OCI-LY3 (cell line): Measurements from ENCODE around the gene GRIK4.

Experiments
- H2AFZ ChIP-seq: fragments of 200-600, 300-600 bp; shearing (Covaris generic); 2 replicates; pipeline ENCODE4 v1.6.0; 2014; ENCODE audit warnings: antibody characterized with exemption, low read depth, low read length
- H3K27ac ChIP-seq: fragments of 200-600, 300-600 bp; sonication (generic); 2 replicates; pipeline ENCODE4 v1.5.1; 2014; ENCODE audit warnings: mild to moderate bottlenecking, low read length, moderate library complexity, mixed read lengths
- H3K27me3 ChIP-seq: fragments of 200-600, 300-600 bp; sonication (generic); 2 replicates; pipeline ENCODE4 v1.6.1; 2014; ENCODE audit warnings: low read depth, low read length, mixed read lengths
- H3K36me3 ChIP-seq: fragments of 200-600, 300-600 bp; sonication (generic); replicated peaks from 2 replicates; pipeline ENCODE3; 2014; ENCODE audit warnings: low read depth, low read length, mixed read lengths
- H3K4me1 ChIP-seq: fragments of 300-600, 200-600 bp; sonication (generic); 2 replicates; pipeline ENCODE4 v1.6.1; 2014; ENCODE audit warnings: low read length, mixed read lengths
- H3K4me2 ChIP-seq: fragments of 200-600, 300-600 bp; sonication (generic); 2 replicates; pipeline ENCODE4 v1.6.1; 2014; ENCODE audit warnings: low read length, mixed read lengths
- H3K4me3 ChIP-seq: fragments of 300-600, 200-600 bp; sonication (generic); 2 replicates; pipeline ENCODE4 v1.5.1; 2014; ENCODE audit warnings: antibody characterized with exemption, mild to moderate bottlenecking, low read length, moderate library complexity
- H3K79me2 ChIP-seq: fragments of 300-600, 200-600 bp; shearing (Covaris generic); 2 replicates; pipeline ENCODE4 v1.6.1; 2014; ENCODE audit warnings: mild to moderate bottlenecking, low read length, mixed read lengths
- H3K9ac ChIP-seq: fragments of 300-600, 200-600 bp; shearing (Covaris generic); 2 replicates; pipeline ENCODE4 v1.6.0; 2014; ENCODE audit warnings: mild to moderate bottlenecking, low read length, moderate library complexity
- H3K9me3 ChIP-seq: fragments of 200-600, 300-600 bp; shearing (Covaris generic); 2 replicates; pipeline ENCODE4 v1.6.1; 2014; ENCODE audit warnings: low read length, mixed read lengths; ENCODE audit not compliant: insufficient read depth
- H4K20me1 ChIP-seq: fragments of 200-600, 300-600 bp; sonication (generic); 2 replicates; pipeline ENCODE4 v1.6.1; 2016; ENCODE audit warnings: low read length, mixed read lengths; ENCODE audit not compliant: insufficient read depth
- EZH2phosphoT487 ChIP-seq: fragments of 200-600 bp; shearing (Covaris generic); IDR thresholded peaks from 2 replicates; pipeline ENCODE4 v1.6.1; 2018; ENCODE audit warnings: antibody characterized with exemption, mixed run types, low read depth
- TF ChIP-seq, protein P1 (sequence below): fragments of 200-600, 300-600 bp; sonication (generic); IDR thresholded peaks from 2 replicates; pipeline ENCODE4 v1.5.1; 2014; ENCODE audit warnings: antibody characterized with exemption, low read length, low read depth

GRIK4 gene

DNA sequence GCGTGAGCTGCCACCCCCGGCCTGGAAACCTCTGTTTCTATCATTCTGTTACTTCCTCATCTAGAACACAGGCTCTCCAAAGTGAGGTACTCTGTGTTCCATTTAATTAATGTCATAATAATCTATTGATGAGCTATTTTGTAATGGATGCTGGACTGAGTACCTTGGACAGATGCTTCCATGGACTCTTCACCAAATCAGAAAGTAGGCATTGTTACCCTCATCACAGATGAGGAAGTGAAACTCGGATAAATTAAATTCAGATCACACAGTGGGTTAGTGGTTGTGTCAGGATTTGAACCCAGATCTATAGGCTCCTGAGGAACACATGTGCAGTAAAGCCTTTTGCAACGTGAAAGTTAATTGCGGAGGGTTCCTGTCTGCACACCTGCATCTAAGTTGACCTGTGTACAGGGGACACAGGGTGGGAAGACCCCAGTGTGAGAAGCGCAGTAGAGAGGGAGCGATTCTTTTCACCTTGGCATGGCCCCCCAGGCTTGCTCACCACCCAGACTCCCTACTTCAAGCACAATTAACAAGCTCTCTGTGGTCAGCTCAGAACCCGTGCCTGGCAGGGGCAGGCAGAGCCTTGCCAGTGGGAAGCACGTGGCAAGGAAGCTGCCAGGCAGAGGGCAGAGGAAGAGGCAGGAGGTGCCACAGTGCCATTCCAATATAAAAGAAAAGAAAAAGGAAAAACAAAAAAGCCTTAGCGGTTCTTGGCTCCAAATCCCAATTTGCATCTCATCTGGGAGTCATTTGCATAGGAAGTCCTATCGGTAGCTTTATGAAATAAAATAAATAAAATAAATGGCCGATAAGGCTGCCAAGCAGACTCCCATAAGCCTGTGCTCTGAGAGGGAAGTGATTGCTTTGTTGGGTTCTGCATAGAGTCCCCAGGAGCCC, 239.3 kb downstream of the GRIK4 start:
- H3K27me3 ChIP-seq = peaks cover 60% of the 10 kb centered on the region
- TF ChIP-seq, protein P1, sequence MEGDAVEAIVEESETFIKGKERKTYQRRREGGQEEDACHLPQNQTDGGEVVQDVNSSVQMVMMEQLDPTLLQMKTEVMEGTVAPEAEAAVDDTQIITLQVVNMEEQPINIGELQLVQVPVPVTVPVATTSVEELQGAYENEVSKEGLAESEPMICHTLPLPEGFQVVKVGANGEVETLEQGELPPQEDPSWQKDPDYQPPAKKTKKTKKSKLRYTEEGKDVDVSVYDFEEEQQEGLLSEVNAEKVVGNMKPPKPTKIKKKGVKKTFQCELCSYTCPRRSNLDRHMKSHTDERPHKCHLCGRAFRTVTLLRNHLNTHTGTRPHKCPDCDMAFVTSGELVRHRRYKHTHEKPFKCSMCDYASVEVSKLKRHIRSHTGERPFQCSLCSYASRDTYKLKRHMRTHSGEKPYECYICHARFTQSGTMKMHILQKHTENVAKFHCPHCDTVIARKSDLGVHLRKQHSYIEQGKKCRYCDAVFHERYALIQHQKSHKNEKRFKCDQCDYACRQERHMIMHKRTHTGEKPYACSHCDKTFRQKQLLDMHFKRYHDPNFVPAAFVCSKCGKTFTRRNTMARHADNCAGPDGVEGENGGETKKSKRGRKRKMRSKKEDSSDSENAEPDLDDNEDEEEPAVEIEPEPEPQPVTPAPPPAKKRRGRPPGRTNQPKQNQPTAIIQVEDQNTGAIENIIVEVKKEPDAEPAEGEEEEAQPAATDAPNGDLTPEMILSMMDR = no peak
- TF ChIP-seq EZH2phosphoT487 = no peak
- no peaks in the 10 kb centered on the region for H4K20me1 ChIP-seq
- no peak overlapping the region for H2AFZ ChIP-seq
- H3K9me3 ChIP-seq = no peaks in the 10 kb centered on the region
- H3K4me2 ChIP-seq = no peak overlapping the region
- no peak overlapping the region for H3K4me3 ChIP-seq
- no peaks in the 10 kb centered on the region for H3K79me2 ChIP-seq
- no peaks in the 10 kb centered on the region for H3K4me1 ChIP-seq
- H3K9ac ChIP-seq = no peak overlapping the region
- H3K36me3 ChIP-seq = no peaks in the 10 kb centered on the region
- H3K27ac ChIP-seq = no peak overlapping the region

DNA sequence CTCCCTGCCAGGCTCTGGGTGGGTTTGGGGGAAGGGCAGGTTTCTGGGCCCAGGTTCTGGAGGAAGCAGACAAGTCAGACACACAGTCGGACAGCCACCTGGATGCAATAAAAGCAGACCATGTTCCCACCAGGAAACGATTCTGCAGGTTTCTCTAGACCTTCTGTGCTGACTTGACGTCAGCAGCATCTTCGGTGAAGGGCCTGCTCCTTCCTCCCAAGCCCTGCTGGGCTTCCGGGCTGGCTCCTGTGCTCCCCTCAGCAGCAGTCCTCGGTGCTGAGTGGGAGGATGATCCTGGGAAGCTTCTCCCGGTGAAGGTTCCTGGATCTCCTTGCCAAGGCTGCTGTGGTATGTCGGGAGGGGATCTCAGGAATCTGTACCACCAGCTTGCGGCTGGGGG, 240.0 kb downstream of the GRIK4 start:
- no peak overlapping the region for H3K4me3 ChIP-seq
- TF ChIP-seq, protein P1 = no peak
- no peak for TF ChIP-seq EZH2phosphoT487

DNA sequence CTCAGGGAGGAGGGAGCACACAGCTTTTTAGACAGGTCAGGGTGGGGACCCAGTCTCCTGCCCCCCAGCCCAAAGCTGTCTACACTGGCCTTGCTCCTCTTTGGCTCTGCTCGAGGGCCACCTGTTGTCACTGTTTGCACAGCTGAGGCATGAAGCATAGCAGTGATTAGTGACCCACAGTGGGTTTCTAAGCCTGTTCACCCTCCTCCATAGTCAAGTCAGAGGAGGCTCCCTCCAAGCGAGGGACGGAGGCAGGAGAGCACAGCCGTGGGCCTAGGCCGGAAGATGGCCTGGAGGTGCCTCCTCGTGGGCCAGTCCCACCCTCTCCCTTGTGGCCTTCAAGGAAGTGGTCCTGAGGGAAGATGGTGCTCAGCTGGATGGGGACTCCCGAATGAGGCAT, 241.1 kb downstream of the GRIK4 start:
- Histone ChIP-seq H3K4me1 (no peaks in the 10 kb centered on the region), H3K79me2 (no peaks in the 10 kb centered on the region), H3K4me3 (no peak overlapping the region), H2AFZ (no peak overlapping the region), H3K36me3 (no peaks in the 10 kb centered on the region), H3K27ac (no peak overlapping the region), H3K9ac (no peak overlapping the region), H3K27me3 (peaks cover 54% of the 10 kb centered on the region), H3K9me3 (no peaks in the 10 kb centered on the region), H3K4me2 (no peak overlapping the region), H4K20me1 (no peaks in the 10 kb centered on the region)
- TF ChIP-seq, protein P1 = no peak
- TF ChIP-seq EZH2phosphoT487 = no peak

More for the DNA sequence above, 240.0 kb downstream of the GRIK4 start:
- H4K20me1 ChIP-seq = no peaks in the 10 kb centered on the region
- H2AFZ ChIP-seq = no peak overlapping the region
- H3K9me3 ChIP-seq = no peaks in the 10 kb centered on the region
- H3K36me3 ChIP-seq = no peaks in the 10 kb centered on the region
- no peak overlapping the region for H3K9ac ChIP-seq
- H3K27me3 ChIP-seq = peaks cover 59% of the 10 kb centered on the region
- H3K4me1 ChIP-seq = no peaks in the 10 kb centered on the region
- no peaks in the 10 kb centered on the region for H3K79me2 ChIP-seq
- no peak overlapping the region for H3K4me2 ChIP-seq
- no peak overlapping the region for H3K27ac ChIP-seq

DNA sequence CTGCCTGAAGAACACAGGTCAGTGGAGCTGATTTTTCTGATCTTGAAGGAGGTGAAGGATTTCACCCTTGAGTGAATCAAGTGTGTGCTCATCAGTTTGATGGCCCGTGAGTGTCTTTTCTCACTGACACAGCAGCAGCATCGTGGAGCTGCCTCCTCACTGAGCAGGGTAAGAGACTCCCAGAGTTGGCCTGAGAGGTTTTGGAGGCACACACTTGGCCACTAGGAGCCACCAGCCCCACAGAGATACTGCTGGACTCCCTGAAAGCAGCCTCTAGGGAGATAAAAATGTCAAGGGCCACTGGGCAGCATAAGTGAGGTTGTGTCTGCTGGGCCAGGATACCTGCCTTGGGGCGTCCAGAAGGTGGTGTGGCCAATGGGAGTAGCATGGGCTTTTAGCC, 245.4 kb downstream of the GRIK4 start:
- TF ChIP-seq, protein P1 = no peak
- TF ChIP-seq EZH2phosphoT487 = no peak
- no peak overlapping the region for H3K9ac ChIP-seq
- no peak overlapping the region for H3K4me3 ChIP-seq

More for the DNA sequence above, 245.4 kb downstream of the GRIK4 start:
- Histone ChIP-seq H4K20me1 (no peaks in the 10 kb centered on the region), H3K27ac (no peak overlapping the region), H2AFZ (no peak overlapping the region), H3K79me2 (no peaks in the 10 kb centered on the region), H3K4me2 (no peak overlapping the region), H3K9me3 (no peaks in the 10 kb centered on the region), H3K36me3 (no peaks in the 10 kb centered on the region), H3K27me3 (peaks cover 44% of the 10 kb centered on the region), H3K4me1 (no peaks in the 10 kb centered on the region)
